ENCODE data around the gene GEMIN2.
"Not testable (repeated sequence)": the region's sequence is repeated elsewhere in the genome, so short reads cannot be mapped to it uniquely, and the experiment has no call there.

The GEMIN2 gene

GRCh38 chr14:39179042-39179441 is 64.9 kb downstream of the GEMIN2 start:
- DNase-seq: no peak

GRCh38 chr14:39180553-39180952 is 66.4 kb downstream of the GEMIN2 start:
- no peak for DNase-seq

DNA sequence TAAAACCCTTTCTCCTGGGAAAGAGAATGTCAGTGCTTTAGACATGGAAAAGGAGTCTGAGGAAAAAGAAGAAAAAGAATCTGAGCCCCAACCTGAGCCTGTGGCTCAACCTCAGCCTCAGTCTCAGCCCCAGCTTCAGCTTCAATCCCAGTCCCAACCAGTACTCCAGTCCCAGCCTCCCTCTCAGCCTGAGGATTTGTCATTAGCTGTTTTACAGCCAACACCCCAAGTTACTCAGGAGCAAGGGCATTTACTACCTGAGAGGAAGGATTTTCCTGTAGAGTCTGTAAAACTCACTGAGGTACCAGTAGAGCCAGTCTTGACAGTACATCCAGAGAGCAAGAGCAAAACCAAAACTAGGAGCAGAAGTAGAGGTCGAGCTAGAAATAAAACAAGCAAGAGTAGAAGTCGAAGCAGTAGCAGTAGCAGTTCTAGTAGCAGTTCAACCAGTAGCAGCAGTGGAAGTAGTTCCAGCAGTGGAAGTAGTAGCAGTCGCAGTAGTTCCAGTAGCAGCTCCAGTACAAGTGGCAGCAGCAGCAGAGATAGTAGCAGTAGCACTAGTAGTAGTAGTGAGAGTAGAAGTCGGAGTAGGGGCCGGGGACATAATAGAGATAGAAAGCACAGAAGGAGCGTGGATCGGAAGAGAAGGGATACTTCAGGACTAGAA is 67.0 kb downstream of the GEMIN2 start:
- no peak for DNase-seq

DNA sequence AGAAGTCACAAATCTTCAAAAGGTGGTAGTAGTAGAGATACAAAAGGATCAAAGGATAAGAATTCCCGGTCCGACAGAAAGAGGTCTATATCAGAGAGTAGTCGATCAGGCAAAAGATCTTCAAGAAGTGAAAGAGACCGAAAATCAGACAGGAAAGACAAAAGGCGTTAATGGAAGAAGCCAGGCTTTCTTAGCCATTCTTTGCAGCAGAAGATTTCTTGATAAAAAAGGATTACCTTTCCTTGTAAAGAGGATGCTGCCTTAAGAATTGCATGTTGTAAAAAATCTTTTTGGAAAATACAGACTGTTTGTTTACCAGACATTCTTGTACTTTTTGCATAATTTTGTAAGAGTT is 67.5 kb downstream of the GEMIN2 start:
- DNase-seq: no peak

GRCh38 chr14:39182770-39183684 is 68.9 kb downstream of the GEMIN2 start:
- no peak for DNase-seq

- not testable (repeated sequence) for DNase-seq
These were observed 69.5 kb downstream of the GEMIN2 start for GRCh38 chr14:39183685-39184003.

DNA sequence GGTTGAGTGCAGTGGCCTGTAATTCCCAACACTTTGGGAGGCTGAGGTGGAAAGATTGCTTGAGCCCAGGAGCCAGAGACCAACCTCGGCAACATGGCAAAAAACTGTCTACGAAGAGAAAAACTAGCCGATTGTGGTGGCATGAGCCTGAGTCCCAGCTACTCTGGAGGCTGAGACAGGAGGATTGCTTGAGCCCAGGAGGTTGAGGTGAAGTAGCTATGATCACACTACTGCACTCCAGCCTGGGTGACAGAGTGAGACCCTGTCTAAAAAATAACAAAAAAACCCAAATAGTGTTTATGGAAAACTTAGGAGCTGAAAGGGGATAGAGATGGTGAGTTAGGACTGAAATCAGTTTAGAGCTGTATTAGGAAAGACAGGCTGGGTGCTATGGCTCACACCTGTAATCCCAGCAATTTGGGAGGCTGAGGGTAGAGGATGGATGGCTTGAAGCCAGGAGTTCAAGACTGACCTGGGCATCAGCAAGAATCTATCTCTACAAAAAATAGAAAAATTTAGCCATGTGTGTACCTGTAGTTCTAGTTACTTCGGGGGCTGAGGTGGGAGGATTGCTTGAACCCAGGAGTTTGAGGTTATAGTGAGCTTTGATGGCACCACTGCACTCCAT is 70.6 kb downstream of the GEMIN2 start:
- DNase-seq: no peak

GRCh38 chr14:39185256-39186049 is 71.3 kb downstream of the GEMIN2 start:
- no peak for DNase-seq
